ENCODE results near the gene SLC19A1.

Gene SLC19A1

DNA sequence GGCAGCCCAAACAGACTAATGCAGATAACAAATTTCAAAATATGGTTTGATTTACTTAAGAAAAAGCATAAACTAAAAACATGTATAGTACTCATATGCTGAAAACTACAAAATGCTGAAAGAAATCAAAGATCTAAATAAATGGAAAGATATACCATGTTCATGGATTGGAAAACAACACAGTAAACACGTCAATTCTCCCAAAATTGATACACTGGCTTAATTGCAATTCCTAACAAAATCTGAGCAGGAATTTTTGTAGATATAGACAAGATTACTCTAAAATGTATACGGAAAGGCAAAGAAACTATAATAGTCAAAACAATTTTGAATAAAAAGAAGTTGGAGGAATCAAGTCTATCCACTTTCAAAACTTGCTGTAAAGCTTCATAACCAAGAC lies 21.0 kb downstream of the SLC19A1 start:
- no peak for TF ChIP-seq CTCF (IDR thresholded peaks at IDR 0.05)

GRCh38 chr21:45519182-45519581 lies 23.1 kb downstream of the SLC19A1 start:
- TF ChIP-seq CTCF (IDR thresholded peaks at IDR 0.05), result no peak

DNA sequence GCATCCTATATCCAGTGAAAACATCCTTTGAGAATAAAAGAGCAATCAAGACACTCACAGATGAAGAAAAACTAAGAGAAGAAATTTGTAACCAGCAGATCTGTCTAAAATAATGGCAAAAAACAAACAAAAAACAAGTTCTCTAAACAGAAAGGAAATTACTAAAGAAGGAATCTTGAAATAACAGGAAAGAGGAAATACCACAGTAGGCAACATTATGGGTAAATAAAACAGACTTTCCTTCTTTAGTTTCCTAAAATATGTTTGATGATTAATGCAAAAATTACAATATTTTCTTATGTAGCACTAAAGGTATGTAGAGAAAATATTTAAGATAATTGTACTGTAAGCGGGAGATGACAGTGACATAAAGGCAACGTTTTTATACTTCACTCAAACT lies 23.5 kb downstream of the SLC19A1 start:
- TF ChIP-seq CTCF (IDR thresholded peaks at IDR 0.05), result no peak

DNA sequence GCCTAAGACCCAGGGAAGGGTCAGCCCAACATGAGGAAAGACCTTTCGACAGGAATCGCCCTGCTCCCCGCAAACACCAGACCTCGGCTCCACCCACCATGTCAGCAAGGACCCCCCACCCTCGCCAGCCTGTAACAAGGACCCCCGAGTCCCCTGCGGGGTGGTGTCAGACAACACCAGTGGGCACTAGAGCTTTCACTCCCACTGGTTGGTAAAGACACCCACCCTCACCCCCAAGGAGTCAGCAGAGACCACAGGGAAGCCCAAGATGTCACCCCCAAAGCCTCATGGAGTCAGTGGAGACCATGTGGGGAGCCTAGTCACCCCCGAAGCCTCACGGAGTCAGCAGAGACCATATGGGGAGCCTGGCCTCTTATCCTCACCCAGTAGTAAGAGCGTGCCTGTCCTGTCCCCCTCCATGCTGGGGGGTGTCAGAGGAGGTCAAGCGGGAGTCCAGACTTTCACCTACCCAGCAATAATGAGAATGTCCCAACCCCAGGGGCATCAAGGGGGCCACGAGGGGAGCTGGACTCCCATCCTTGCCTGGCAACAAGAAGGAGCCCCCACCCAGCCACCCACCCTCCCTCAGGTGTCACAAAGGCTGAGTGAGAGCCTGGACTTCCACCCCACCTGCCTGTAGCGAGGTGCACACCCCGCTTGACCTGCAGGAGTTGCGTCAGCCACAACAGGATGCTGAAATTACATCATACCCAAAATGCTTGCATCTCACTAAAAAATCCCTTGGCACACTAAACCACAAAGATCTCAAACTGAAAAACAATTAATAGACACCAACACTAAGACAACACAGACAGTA lies 24.8 kb downstream of the SLC19A1 start:
- no peak for TF ChIP-seq CTCF (IDR thresholded peaks at IDR 0.05)

- no peak for TF ChIP-seq CTCF (IDR thresholded peaks at IDR 0.05)
Observed at GRCh38 chr21:45516671-45517151, 25.5 kb downstream of the SLC19A1 start.

DNA sequence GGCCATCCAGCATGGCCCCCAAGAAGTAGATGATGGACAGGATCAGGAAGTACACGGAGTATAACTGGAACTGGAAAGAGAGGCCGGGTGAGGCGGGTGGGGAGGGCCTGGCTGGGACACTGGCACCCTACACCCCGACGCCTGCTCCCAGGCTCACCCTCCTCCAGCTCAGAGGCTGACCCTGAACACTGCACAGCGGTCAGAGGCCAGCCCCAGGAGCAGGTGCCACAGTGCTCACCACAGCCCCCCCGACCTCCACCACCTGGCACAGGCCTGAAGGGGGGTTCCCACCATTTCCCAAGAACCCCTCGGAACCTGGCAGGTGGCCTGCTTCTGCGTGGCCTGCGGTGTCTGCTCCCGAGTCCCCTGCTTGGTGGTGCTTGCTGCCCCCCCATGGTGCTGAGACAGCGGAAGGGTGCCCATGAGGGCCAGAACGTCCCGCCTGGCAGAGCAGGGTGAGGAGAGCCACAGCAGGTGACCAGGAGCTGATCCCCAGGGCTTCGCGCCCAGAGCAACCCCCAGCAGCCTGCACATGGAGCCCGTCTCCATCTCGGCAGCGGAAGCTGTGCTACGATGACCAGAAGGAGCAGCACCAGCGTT lies 26.1 kb downstream of the SLC19A1 start:
- no peak for TF ChIP-seq CTCF (IDR thresholded peaks at IDR 0.05)

- TF ChIP-seq CTCF (IDR thresholded peaks at IDR 0.05), result no peak
Observed at GRCh38 chr21:45515241-45516061, 26.8 kb downstream of the SLC19A1 start.
